Activated B cell treated with CpG ODN at 0.5 μM for 24 hours (primary cell): Measurements from ENCODE around the gene UTP20. TPM values are rescaled to one million over a fixed set of nuclear protein-coding genes. Genes with fewer than 3 reads are reported as not detected.

Source experiments
- ATAC-seq: fragments of 200-7000 bp; cut with Tn5 transposase; one replicate; pipeline ENCODE4 v1.10.0; 2021; ENCODE audit warnings: low read depth, mild to moderate bottlenecking, moderate library complexity
- CTCF ChIA-PET: fragments of 350-600 bp; sonication (Branson Sonifier 250); formaldehyde crosslinking; loops from one replicate; lab custom pipeline; 2021; ENCODE audit warnings: antibody characterized with exemption; lab: Charles Lee
- POLR2A ChIA-PET: fragments of 350-600 bp; sonication (Branson Sonifier 250); formaldehyde crosslinking; loops from one replicate; lab custom pipeline; 2021; ENCODE audit warnings: antibody characterized with exemption; lab: Charles Lee
- DNase-seq: peaks from one replicate; pipeline ENCODE4 v3.0.0; 2022
- H3K27ac Mint-ChIP-seq: one replicate; pipeline ENCODE4 v1.8.0; 2020; ENCODE audit warnings: mixed read lengths
- H3K27me3 Mint-ChIP-seq: one replicate; pipeline ENCODE4 v1.8.0; 2021; ENCODE audit warnings: mixed read lengths
- H3K36me3 Mint-ChIP-seq: one replicate; pipeline ENCODE4 v1.8.0; 2021; ENCODE audit warnings: low read depth, mixed read lengths
- H3K4me1 Mint-ChIP-seq: one replicate; pipeline ENCODE4 v1.8.0; 2021; ENCODE audit warnings: mixed read lengths
- H3K4me3 Mint-ChIP-seq: one replicate; pipeline ENCODE4 v1.8.0; 2020; ENCODE audit warnings: mild to moderate bottlenecking, mixed read lengths
- H3K9me3 Mint-ChIP-seq: one replicate; pipeline ENCODE4 v1.8.0; 2020; ENCODE audit warnings: mixed read lengths
- CTCF ChIP-seq: fragments of 200-600 bp; IDR thresholded peaks from one replicate; pipeline ENCODE4 v1.8.0; 2022; ENCODE audit warnings: antibody characterized with exemption, mild to moderate bottlenecking
- intact Hi-C: fragments of 100-400 bp; cut with micrococcal nuclease; formaldehyde crosslinking; loops from one replicate; pipeline ENCODE4 v1.15.1; 2024
- total RNA-seq: library from RNA; stranded (reverse); gene quantifications from 2 replicates; pipeline ENCODE4 v1.2.3, GENCODE V29; 2022

Gene UTP20
- total RNA-seq, 1 donor from 2014 or later = 32.9 TPM

DNA sequence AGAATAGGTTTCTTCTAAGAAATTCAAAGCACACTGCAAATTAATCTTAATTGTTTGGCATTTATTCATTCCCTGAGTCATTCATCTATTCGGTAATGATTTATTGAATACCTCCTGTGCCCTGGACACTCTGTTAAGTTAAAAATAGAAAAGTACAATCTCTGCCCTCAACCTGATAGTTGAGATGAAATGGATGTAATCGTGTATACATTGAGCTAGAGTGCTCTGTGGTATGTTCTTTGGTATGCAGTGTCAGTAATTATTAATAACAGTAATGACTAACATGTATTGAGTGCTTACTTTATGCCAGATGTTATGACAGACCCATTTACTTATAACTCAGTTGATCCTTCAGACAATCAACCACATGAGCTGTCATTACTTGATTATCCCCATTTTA, 47.6 kb downstream of the UTP20 start:
- no peak for TF ChIP-seq CTCF
- ChIA-PET CTCF (no interaction called here), POLR2A (no interaction called here)
- no peaks in the 10 kb centered on the region for H3K4me1 Mint-ChIP-seq
- no peak overlapping the region for H3K27ac Mint-ChIP-seq
- ATAC-seq (no peak), DNase-seq (no peak)
- no peaks in the 10 kb centered on the region for H3K27me3 Mint-ChIP-seq
- intact Hi-C loops = no loop called here
- H3K36me3 Mint-ChIP-seq = peaks cover 71% of the 10 kb centered on the region
- H3K9me3 Mint-ChIP-seq = no peaks in the 10 kb centered on the region
- no peak overlapping the region for H3K4me3 Mint-ChIP-seq

GRCh38 chr12:101328917-101329316, 49.0 kb downstream of the UTP20 start:
- CTCF ChIA-PET = no interaction called here
- peaks cover 79% of the 10 kb centered on the region for H3K36me3 Mint-ChIP-seq

DNA sequence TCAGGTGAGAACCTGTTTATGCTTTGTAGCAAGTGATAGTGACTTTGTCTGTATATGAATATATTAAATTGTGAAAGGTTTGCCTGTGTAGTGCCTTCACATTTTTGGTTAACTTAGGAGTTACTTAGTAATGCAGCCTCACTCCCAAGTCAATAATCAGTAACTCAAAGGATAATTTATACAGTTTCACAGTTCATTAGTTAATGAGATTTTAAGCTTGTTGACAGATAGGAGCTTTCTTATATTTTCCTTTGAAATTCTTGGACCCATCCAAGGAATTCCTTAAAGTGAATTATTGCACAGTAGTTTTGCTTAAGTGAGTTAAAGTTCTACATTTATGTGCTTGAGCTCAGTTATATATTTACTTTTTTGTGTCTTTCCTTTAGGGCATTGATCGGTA, 50.7 kb downstream of the UTP20 start:
- H3K36me3 Mint-ChIP-seq = peaks cover 86% of the 10 kb centered on the region
- CTCF ChIA-PET = no interaction called here
- no peaks in the 10 kb centered on the region for H3K9me3 Mint-ChIP-seq
- H3K4me1 Mint-ChIP-seq = no peaks in the 10 kb centered on the region
- DNase-seq (no peak), ATAC-seq (no peak)
- POLR2A ChIA-PET = no interaction called here
- TF ChIP-seq CTCF = no peak
- no peaks in the 10 kb centered on the region for H3K27me3 Mint-ChIP-seq
- no peak overlapping the region for H3K4me3 Mint-ChIP-seq
- intact Hi-C loops = no loop called here
- H3K27ac Mint-ChIP-seq = no peak overlapping the region

More at GRCh38 chr12:101328917-101329316, 49.0 kb downstream of the UTP20 start:
- no peaks in the 10 kb centered on the region for H3K4me1 Mint-ChIP-seq
- no peak overlapping the region for H3K4me3 Mint-ChIP-seq
- H3K27me3 Mint-ChIP-seq = no peaks in the 10 kb centered on the region
- no peaks in the 10 kb centered on the region for H3K9me3 Mint-ChIP-seq
- POLR2A ChIA-PET = no interaction called here
- no peak overlapping the region for H3K27ac Mint-ChIP-seq
- ATAC-seq (no peak), DNase-seq (no peak)
- intact Hi-C loops = no loop called here
- no peak for TF ChIP-seq CTCF

DNA sequence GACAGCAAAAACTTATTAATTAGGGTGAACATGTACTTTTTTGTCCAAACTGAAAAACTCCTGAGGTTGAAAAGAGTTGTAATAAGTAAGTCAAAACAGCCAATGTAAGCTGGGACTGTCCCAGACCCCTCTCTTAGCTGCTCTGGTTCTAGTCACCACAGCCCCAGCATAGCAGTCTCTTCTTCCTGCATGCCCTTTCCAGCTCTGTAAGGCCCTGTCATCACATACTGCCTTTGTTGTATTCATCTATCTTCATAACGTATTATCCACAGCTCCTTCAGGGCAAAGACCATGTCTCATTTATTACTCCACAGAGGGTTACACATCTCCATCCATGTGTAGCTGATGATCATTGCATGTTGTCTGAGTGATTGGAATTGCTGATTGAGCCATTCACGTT, 56.5 kb downstream of the UTP20 start:
- CTCF ChIA-PET = no interaction called here
- H3K4me3 Mint-ChIP-seq = no peak overlapping the region
- TF ChIP-seq CTCF = no peak
- no peaks in the 10 kb centered on the region for H3K9me3 Mint-ChIP-seq
- ATAC-seq = no peak
- H3K27me3 Mint-ChIP-seq = no peaks in the 10 kb centered on the region
- no peak overlapping the region for H3K27ac Mint-ChIP-seq
- no peak for DNase-seq
- peaks cover 79% of the 10 kb centered on the region for H3K36me3 Mint-ChIP-seq
- intact Hi-C loops = no loop called here
- POLR2A ChIA-PET = no interaction called here
- H3K4me1 Mint-ChIP-seq = no peaks in the 10 kb centered on the region

DNA sequence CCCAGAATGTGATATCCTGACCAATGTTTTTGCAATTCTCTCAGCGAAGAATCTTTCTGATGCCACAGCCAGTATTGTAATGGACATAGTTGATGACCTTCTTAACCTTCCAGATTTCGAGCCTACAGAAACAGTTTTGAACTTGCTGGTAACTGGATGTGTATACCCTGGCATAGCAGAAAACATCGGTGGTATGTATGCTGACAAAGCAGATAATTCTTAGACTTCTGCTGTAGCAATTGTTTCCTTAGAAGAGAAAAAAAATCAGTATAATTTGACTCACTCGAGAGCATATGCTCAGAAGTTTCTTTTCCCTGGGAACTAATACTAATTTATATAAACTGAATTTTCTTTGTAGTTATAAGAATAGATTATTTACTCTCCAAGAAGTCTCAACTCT, 58.2 kb downstream of the UTP20 start:
- H3K36me3 Mint-ChIP-seq = peaks cover 73% of the 10 kb centered on the region
- POLR2A ChIA-PET = no interaction called here

More for the DNA sequence above, 58.2 kb downstream of the UTP20 start:
- no peak for TF ChIP-seq CTCF
- DNase-seq (no peak), ATAC-seq (no peak)
- Mint-ChIP-seq H3K9me3 (no peaks in the 10 kb centered on the region), H3K27ac (no peak overlapping the region), H3K4me3 (no peak overlapping the region), H3K4me1 (no peaks in the 10 kb centered on the region), H3K27me3 (no peaks in the 10 kb centered on the region)
- intact Hi-C loops = no loop called here
- CTCF ChIA-PET = no interaction called here
